Esophagus squamous epithelium (tissue), 4 donors: ENCODE data around the gene PIGV.

Experiments
- POLR2A ChIP-seq, 4 donors: fragments of 450-650 bp; IDR thresholded peaks; one replicate each; pipeline ENCODE4 v1.6.1; 2017; ENCODE audit warnings: antibody characterized with exemption in 4 of 4, mild to moderate bottlenecking in 4 of 4, moderate library complexity in 3 of 4
- TF ChIP-seq, protein P1 (sequence below), 6 experiments: fragments of 450-650 bp in 4 of 6; fragments of 200-600 bp in 2 of 6; sonication (generic) in 2 of 6; IDR thresholded peaks; one replicate each; pipeline ENCODE4 v1.5.1; 2016 to 2019; ENCODE audit warnings: antibody characterized with exemption in 6 of 6, mild to moderate bottlenecking in 4 of 6, moderate library complexity in 4 of 6

DNA sequence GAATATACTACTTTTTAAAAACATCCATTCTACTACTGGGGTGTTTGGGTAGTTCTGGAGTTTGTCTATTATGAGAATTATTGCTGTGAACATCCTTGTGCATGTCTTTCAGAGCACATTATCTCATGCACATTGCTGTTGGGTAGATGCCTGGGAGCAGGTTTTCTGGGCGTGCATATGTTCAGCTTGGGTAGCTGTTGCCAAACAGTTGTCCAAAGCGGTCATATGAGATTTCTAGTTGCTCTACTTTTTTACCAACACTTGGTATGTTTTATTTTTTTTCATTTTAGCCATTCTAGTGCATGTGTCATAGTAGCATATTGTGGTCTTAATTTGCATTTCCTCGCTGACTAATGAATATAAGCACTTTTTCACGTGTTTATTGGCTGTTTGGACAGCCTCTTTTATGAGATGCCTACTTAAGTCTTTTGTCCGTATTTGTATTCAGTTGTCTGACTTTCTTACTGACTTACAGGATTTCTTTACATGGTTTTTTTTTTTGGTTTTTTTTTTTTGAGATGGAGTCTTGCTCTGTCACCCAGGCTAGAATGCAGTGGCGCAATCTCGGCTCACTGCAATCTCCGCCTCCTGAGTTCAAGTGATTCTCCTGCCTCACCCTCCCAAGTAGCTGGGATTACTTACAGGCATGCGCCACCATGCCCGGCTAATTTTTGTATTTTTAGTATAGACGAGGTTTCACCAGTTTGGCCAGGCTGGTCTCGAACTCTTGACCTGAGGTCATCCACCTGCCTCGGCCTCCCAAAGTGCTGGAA is 56.9 kb downstream of the PIGV start:
- TF ChIP-seq, protein P1, sequence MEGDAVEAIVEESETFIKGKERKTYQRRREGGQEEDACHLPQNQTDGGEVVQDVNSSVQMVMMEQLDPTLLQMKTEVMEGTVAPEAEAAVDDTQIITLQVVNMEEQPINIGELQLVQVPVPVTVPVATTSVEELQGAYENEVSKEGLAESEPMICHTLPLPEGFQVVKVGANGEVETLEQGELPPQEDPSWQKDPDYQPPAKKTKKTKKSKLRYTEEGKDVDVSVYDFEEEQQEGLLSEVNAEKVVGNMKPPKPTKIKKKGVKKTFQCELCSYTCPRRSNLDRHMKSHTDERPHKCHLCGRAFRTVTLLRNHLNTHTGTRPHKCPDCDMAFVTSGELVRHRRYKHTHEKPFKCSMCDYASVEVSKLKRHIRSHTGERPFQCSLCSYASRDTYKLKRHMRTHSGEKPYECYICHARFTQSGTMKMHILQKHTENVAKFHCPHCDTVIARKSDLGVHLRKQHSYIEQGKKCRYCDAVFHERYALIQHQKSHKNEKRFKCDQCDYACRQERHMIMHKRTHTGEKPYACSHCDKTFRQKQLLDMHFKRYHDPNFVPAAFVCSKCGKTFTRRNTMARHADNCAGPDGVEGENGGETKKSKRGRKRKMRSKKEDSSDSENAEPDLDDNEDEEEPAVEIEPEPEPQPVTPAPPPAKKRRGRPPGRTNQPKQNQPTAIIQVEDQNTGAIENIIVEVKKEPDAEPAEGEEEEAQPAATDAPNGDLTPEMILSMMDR (IDR thresholded peaks at IDR 0.05), result no peak
- TF ChIP-seq POLR2A (IDR thresholded peaks at IDR 0.05), result no peak
